DOHH2 (cell line): ENCODE measurements around the gene MGAT3.

Experiments used
- H3F3A ChIP-seq: fragments of 200-600 bp; sonication (generic), shearing (Covaris generic); 2 replicates; pipeline ENCODE4 v1.6.0; 2016; ENCODE audit warnings: antibody characterized with exemption, mild to moderate bottlenecking; ENCODE audit not compliant: control insufficient read depth, insufficient read depth
- H3K27ac ChIP-seq: fragments of 200-600 bp; sonication (generic); 2 replicates; pipeline ENCODE4 v1.5.1; 2014; ENCODE audit warnings: low read depth, mild to moderate bottlenecking, low read length, moderate library complexity
- H3K27me3 ChIP-seq: fragments of 200-600 bp; sonication (generic); 2 replicates; pipeline ENCODE4 v1.6.1; 2014; ENCODE audit warnings: mild to moderate bottlenecking, low read length, mixed read lengths; ENCODE audit not compliant: control insufficient read depth
- H3K36me3 ChIP-seq: fragments of 200-600 bp; sonication (generic); 2 replicates; pipeline ENCODE4 v1.6.1; 2014; ENCODE audit warnings: mild to moderate bottlenecking, low read length, moderate library complexity, mixed read lengths; ENCODE audit not compliant: control insufficient read depth
- H3K4me1 ChIP-seq: fragments of 200-600 bp; sonication (generic); 2 replicates; pipeline ENCODE4 v1.6.1; 2014; ENCODE audit warnings: mild to moderate bottlenecking, low read length, mixed read lengths; ENCODE audit not compliant: control insufficient read depth
- H3K4me2 ChIP-seq: fragments of 200-600 bp; sonication (generic); 2 replicates; pipeline ENCODE4 v1.6.0; 2014; ENCODE audit warnings: mild to moderate bottlenecking, low read length, moderate library complexity
- H3K4me3 ChIP-seq: fragments of 200-600 bp; sonication (generic); 2 replicates; pipeline ENCODE4 v1.5.1; 2014; ENCODE audit warnings: mild to moderate bottlenecking, low read length, mixed read lengths
- H3K79me2 ChIP-seq: fragments of 200-600 bp; sonication (generic); 2 replicates; pipeline ENCODE4 v1.6.1; 2014; ENCODE audit warnings: mild to moderate bottlenecking, low read length, mixed read lengths; ENCODE audit not compliant: control insufficient read depth
- H3K9me2 ChIP-seq: fragments of 200-600 bp; sonication (generic); replicated peaks from 2 replicates; pipeline ENCODE4 v1.6.1; 2014; ENCODE audit warnings: mild to moderate bottlenecking, low read length, mixed read lengths; ENCODE audit not compliant: control insufficient read depth
- H3K9me3 ChIP-seq: fragments of 200-600 bp; sonication (generic); 2 replicates; pipeline ENCODE4 v1.6.1; 2014; ENCODE audit warnings: antibody characterized with exemption, low read length, mixed read lengths; ENCODE audit not compliant: control insufficient read depth, insufficient read depth
- H4K20me1 ChIP-seq: fragments of 200-600 bp; sonication (generic); 2 replicates; pipeline ENCODE4 v1.6.0; 2014; ENCODE audit warnings: low read depth, mild to moderate bottlenecking, antibody characterized with exemption, low read length, moderate library complexity; ENCODE audit not compliant: control insufficient read depth, insufficient read depth
- EZH2phosphoT487 ChIP-seq: fragments of 200-600 bp; sonication (generic); IDR thresholded peaks from 2 replicates; pipeline ENCODE4 v1.6.1; 2017; ENCODE audit warnings: borderline replicate concordance, mild to moderate bottlenecking, antibody characterized with exemption, low read length, moderate library complexity, mixed read lengths
- TF ChIP-seq, protein P1 (sequence below): fragments of 200-600 bp; sonication (generic); IDR thresholded peaks from one replicate; pipeline ENCODE4 v1.5.1; 2014; ENCODE audit warnings: antibody characterized with exemption, mild to moderate bottlenecking, low read depth, low read length; ENCODE audit not compliant: poor library complexity, severe bottlenecking

MGAT3 gene

DNA sequence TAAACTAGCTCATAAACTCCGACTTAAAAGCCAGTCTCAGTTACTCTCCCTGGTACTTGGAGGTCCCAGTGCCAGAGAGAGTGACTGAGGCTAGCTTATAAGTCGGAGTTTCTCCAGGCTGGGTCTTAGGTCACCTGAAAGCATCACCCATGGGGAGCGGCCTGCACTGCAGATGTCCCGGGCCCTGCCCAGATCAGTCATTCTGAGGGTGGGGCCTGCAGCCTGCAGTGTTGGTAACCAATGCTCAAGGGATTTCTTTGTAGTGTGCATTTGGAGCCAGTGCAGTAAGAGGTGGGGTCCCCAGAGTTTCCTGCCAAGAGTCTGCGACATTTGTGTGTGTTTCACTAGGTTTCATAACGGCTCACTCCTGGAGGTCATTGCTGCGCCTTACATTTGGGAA lies 42.4 kb upstream of the MGAT3 start:
- Histone ChIP-seq H3K27me3 (no peaks in the 10 kb centered on the region), H4K20me1 (no peaks in the 10 kb centered on the region), H3K79me2 (peaks cover 43% of the 10 kb centered on the region), H3K9me3 (no peaks in the 10 kb centered on the region), H3K36me3 (peaks cover 45% of the 10 kb centered on the region), H3K4me3 (no peak overlapping the region), H3K4me1 (peaks cover 59% of the 10 kb centered on the region), H3K9me2 (no peaks in the 10 kb centered on the region), H3K4me2 (no peak overlapping the region), H3F3A (peaks cover 9% of the 10 kb centered on the region), H3K27ac (no peak overlapping the region)
- TF ChIP-seq, protein P1, sequence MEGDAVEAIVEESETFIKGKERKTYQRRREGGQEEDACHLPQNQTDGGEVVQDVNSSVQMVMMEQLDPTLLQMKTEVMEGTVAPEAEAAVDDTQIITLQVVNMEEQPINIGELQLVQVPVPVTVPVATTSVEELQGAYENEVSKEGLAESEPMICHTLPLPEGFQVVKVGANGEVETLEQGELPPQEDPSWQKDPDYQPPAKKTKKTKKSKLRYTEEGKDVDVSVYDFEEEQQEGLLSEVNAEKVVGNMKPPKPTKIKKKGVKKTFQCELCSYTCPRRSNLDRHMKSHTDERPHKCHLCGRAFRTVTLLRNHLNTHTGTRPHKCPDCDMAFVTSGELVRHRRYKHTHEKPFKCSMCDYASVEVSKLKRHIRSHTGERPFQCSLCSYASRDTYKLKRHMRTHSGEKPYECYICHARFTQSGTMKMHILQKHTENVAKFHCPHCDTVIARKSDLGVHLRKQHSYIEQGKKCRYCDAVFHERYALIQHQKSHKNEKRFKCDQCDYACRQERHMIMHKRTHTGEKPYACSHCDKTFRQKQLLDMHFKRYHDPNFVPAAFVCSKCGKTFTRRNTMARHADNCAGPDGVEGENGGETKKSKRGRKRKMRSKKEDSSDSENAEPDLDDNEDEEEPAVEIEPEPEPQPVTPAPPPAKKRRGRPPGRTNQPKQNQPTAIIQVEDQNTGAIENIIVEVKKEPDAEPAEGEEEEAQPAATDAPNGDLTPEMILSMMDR: no peak
- no peak for TF ChIP-seq EZH2phosphoT487

DNA sequence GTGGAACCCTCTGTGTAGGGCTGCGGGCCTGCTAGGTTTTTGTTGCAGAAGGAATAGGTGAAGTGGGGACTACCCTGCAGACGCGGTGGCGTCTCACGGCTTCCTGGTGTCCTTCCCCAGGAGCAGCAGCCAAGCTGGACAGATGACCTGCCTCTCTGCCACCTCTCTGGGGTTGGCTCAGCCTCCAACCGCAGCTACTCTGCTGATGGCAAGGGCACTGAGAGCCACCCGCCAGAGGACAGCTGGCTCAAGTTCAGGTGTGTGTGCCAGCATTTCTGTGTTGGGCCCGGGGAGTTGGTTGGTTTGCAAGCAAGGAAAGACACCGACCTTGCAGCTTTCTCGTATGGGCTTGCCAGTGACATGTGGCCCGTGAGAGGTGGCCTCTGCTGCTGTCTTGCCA lies 41.9 kb upstream of the MGAT3 start:
- no peaks in the 10 kb centered on the region for H4K20me1 ChIP-seq
- H3K4me3 ChIP-seq: no peak overlapping the region
- peaks cover 54% of the 10 kb centered on the region for H3K4me1 ChIP-seq
- TF ChIP-seq, protein P1: no peak
- no peak for TF ChIP-seq EZH2phosphoT487
- no peaks in the 10 kb centered on the region for H3K9me3 ChIP-seq
- peaks cover 38% of the 10 kb centered on the region for H3K79me2 ChIP-seq
- H3K9me2 ChIP-seq: no peaks in the 10 kb centered on the region
- H3K27me3 ChIP-seq: no peaks in the 10 kb centered on the region
- peaks cover 9% of the 10 kb centered on the region for H3F3A ChIP-seq
- H3K27ac ChIP-seq: no peak overlapping the region
- H3K4me2 ChIP-seq: no peak overlapping the region
- H3K36me3 ChIP-seq: peaks cover 50% of the 10 kb centered on the region

DNA sequence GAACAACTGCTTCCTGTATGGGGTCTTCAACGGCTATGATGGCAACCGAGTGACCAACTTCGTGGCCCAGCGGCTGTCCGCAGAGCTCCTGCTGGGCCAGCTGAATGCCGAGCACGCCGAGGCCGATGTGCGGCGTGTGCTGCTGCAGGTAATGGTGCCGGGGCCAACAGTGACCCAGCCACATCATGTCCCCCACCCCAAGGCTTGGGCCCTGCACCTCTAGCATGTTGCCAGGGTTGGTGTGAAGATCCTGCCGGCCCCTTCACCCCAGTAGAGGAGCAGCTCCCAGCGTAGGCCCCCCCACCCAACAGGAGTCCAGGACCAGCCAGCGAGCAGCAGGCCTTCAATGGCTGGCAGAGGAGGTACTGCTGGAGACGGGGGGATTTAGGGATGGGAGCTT lies 41.3 kb upstream of the MGAT3 start:
- no peak overlapping the region for H3K27ac ChIP-seq
- no peaks in the 10 kb centered on the region for H4K20me1 ChIP-seq
- H3K4me2 ChIP-seq: no peak overlapping the region
- H3K4me3 ChIP-seq: no peak overlapping the region
- H3K36me3 ChIP-seq: peaks cover 56% of the 10 kb centered on the region
- no peaks in the 10 kb centered on the region for H3K9me2 ChIP-seq
- H3K9me3 ChIP-seq: no peaks in the 10 kb centered on the region
- no peak for TF ChIP-seq EZH2phosphoT487
- peaks cover 37% of the 10 kb centered on the region for H3K79me2 ChIP-seq
- peaks cover 9% of the 10 kb centered on the region for H3F3A ChIP-seq
- H3K4me1 ChIP-seq: peaks cover 51% of the 10 kb centered on the region
- no peaks in the 10 kb centered on the region for H3K27me3 ChIP-seq

DNA sequence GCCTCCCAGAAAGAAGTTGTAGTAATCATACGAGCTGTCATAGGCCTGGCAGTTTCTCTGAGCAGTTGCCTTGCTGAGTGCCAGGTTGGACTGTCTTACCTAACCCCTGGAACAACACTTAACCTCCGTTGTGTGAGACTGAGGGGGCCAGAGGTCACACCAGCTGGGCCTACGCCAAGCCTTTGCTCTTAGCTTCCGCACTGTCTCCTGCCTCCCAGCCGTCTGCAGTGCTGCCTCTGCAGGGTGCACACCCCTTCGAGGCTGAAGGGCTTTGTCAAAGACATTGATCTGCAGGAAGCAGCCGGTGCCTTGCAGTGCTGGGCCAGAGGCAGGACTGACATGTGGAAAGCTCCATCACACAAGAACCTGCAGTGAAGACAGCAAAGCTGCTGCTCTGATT lies 40.5 kb upstream of the MGAT3 start:
- no peaks in the 10 kb centered on the region for H3K27me3 ChIP-seq
- H3K79me2 ChIP-seq: peaks cover 29% of the 10 kb centered on the region
- H4K20me1 ChIP-seq: no peaks in the 10 kb centered on the region
- TF ChIP-seq, protein P1: no peak
- TF ChIP-seq EZH2phosphoT487: no peak
- no peak overlapping the region for H3K4me2 ChIP-seq
- peaks cover 9% of the 10 kb centered on the region for H3F3A ChIP-seq
- H3K36me3 ChIP-seq: peaks cover 60% of the 10 kb centered on the region
- no peak overlapping the region for H3K4me3 ChIP-seq
- peaks cover 43% of the 10 kb centered on the region for H3K4me1 ChIP-seq
- no peaks in the 10 kb centered on the region for H3K9me3 ChIP-seq
- no peaks in the 10 kb centered on the region for H3K9me2 ChIP-seq
- H3K27ac ChIP-seq: no peak overlapping the region
